GM12892 (cell line): ENCODE results near the gene PTMS.

ENCODE experiments used
- POLR2A ChIP-seq: IDR thresholded peaks from 2 replicates; pipeline ENCODE4 v1.6.1; 2011; ENCODE audit warnings: low read depth, low read length, control low read depth
- POLR2AphosphoS5 ChIP-seq: IDR thresholded peaks from 2 replicates; pipeline ENCODE4 v1.6.1; 2011; ENCODE audit warnings: low read depth, low read length, control low read depth
- TAF1 ChIP-seq: IDR thresholded peaks from 2 replicates; pipeline ENCODE4 v1.6.1; 2011; ENCODE audit warnings: low read depth, mild to moderate bottlenecking, control low read depth, low read length, borderline replicate concordance

GRCh38 chr12:6782850-6783566, 16.8 kb downstream of the PTMS start:
- TF ChIP-seq POLR2A, result no peak
- TF ChIP-seq POLR2AphosphoS5, result no peak
- TF ChIP-seq TAF1, result no peak
